Karpas-422 (cell line): Measurements from ENCODE around the gene SH2D5. TPM values are rescaled to one million over a fixed set of nuclear protein-coding genes. Genes with fewer than 3 reads are reported as not detected.
A peak's percentile ranks its signal among the peaks of the same experiment; 100 is the strongest.
"Not testable (repeated sequence)": the region's sequence is repeated elsewhere in the genome, so short reads cannot be mapped to it uniquely, and the experiment has no call there.

ENCODE experiments used
- DNase-seq: peaks from one replicate; pipeline ENCODE4 v3.0.0-alpha.2; 2015
- H2AFZ ChIP-seq: fragments of 200-600 bp; sonication (generic); 2 replicates; pipeline ENCODE4 v1.6.1; 2014; ENCODE audit warnings: antibody characterized with exemption, low read length, mixed read lengths
- H3K27ac ChIP-seq: fragments of 200-600 bp; sonication (generic); 2 replicates; pipeline ENCODE4 v1.5.1; 2014; ENCODE audit warnings: mild to moderate bottlenecking, low read length, moderate library complexity
- H3K27me3 ChIP-seq: fragments of 200-600 bp; sonication (generic); 2 replicates; pipeline ENCODE4 v1.6.1; 2014; ENCODE audit warnings: low read length, mixed read lengths
- H3K36me3 ChIP-seq: fragments of 200-600 bp; sonication (generic); 2 replicates; pipeline ENCODE4 v1.6.1; 2014; ENCODE audit warnings: low read length, mixed read lengths; ENCODE audit not compliant: insufficient read depth
- H3K4me1 ChIP-seq: fragments of 200-600 bp; sonication (generic); 2 replicates; pipeline ENCODE4 v1.6.1; 2014; ENCODE audit warnings: mild to moderate bottlenecking, low read length, mixed read lengths
- H3K4me2 ChIP-seq: fragments of 200-600 bp; sonication (generic); 2 replicates; pipeline ENCODE4 v1.6.1; 2014; ENCODE audit warnings: low read length, low read depth, mild to moderate bottlenecking; ENCODE audit not compliant: poor library complexity, severe bottlenecking
- H3K4me3 ChIP-seq: fragments of 200-600 bp; sonication (generic); 2 replicates; pipeline ENCODE4 v1.5.1; 2014; ENCODE audit warnings: mild to moderate bottlenecking, antibody characterized with exemption, low read length, mixed read lengths
- H3K79me2 ChIP-seq: fragments of 200-600 bp; sonication (generic); 2 replicates; pipeline ENCODE4 v1.6.1; 2014; ENCODE audit warnings: mild to moderate bottlenecking, low read length, mixed read lengths
- H3K9ac ChIP-seq: fragments of 200-600 bp; sonication (generic); 2 replicates; pipeline ENCODE4 v1.6.0; 2014; ENCODE audit warnings: low read length
- H3K9me2 ChIP-seq: fragments of 200-600 bp; sonication (generic), shearing (Covaris generic); replicated peaks from 2 replicates; pipeline ENCODE4 v1.6.0; 2014; ENCODE audit warnings: mild to moderate bottlenecking, low read length, moderate library complexity; ENCODE audit not compliant: insufficient read depth
- H3K9me3 ChIP-seq: fragments of 300-700, 200-600 bp; sonication (generic); 2 replicates; pipeline ENCODE4 v1.6.1; 2014; ENCODE audit warnings: low read length, mixed read lengths
- H4K20me1 ChIP-seq: fragments of 200-600 bp; sonication (generic); 2 replicates; pipeline ENCODE4 v1.6.1; 2014; ENCODE audit warnings: mild to moderate bottlenecking, antibody characterized with exemption, low read length, low read depth; ENCODE audit not compliant: insufficient read depth
- total RNA-seq: library from RNA; depleted of rRNA; stranded (reverse); fragments of >200 nt; shearing (Covaris generic); gene quantifications from 2 replicates; pipeline ENCODE4 v1.2.3, GENCODE V29; 2014; ENCODE audit warnings: low replicate concordance

Gene SH2D5
- total RNA-seq, 1 experiment from 2014 or later: not detected

DNA sequence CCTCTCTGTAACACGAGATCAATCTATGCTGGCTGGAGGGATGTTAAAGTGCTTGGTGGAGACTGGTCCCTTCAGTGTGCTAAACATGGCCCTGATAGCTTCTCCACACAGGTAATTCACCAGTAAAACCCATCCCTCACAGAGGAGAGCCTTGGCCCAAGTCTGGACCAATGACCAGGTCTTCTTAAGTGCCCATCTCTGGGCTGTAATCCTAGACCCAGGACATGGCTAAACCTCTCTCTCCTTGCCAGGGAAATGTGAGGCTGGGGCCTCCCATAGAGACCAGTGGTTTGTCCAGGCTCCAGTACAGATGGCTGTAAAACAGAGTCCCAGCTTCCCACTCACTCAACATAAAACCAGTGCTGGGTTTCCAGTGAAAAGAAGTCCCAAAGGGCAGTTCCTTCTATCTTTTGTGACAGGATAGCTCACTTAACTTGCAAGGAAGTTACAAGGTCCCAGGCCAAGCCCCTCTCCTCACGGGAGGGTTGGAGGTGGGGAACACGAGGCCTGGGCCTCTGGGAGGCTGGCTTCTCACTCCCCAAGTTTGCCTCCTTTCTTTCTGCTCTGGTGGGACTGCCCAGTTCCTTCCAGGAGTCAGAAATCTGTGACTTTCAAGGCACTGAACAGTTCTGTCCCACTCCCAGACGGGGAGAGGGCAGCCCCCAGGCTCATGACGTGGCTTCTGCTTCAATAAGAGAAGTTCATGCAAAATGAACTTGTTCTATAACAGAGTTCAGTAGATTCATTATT, 12.5 kb downstream of the SH2D5 start:
- no peaks in the 10 kb centered on the region for H3K36me3 ChIP-seq
- H3K9me3 ChIP-seq: no peaks in the 10 kb centered on the region
- H3K9me2 ChIP-seq: no peaks in the 10 kb centered on the region
- H4K20me1 ChIP-seq: no peaks in the 10 kb centered on the region
- no peak for DNase-seq
- H3K27ac ChIP-seq: no peak overlapping the region
- H3K4me2 ChIP-seq: no peak overlapping the region
- H3K79me2 ChIP-seq: no peaks in the 10 kb centered on the region
- H3K4me1 ChIP-seq: peaks cover 3% of the 10 kb centered on the region
- H3K27me3 ChIP-seq: no peaks in the 10 kb centered on the region
- H3K9ac ChIP-seq: no peak overlapping the region
- H3K4me3 ChIP-seq: no peak overlapping the region
- H2AFZ ChIP-seq: no peak overlapping the region

- Histone ChIP-seq H3K27ac (no peak overlapping the region), H3K4me2 (no peak overlapping the region), H3K27me3 (no peaks in the 10 kb centered on the region), H3K9ac (no peak overlapping the region), H2AFZ (no peak overlapping the region), H3K9me2 (no peaks in the 10 kb centered on the region), H3K4me1 (peaks cover 3% of the 10 kb centered on the region), H3K9me3 (no peaks in the 10 kb centered on the region), H3K36me3 (no peaks in the 10 kb centered on the region), H3K79me2 (no peaks in the 10 kb centered on the region), H3K4me3 (no peak overlapping the region), H4K20me1 (no peaks in the 10 kb centered on the region)
- DNase-seq: no peak
These were observed 13.2 kb downstream of the SH2D5 start for GRCh38 chr1:20719261-20719660.

GRCh38 chr1:20718343-20718882, 14.1 kb downstream of the SH2D5 start:
- H3K27me3 ChIP-seq, H3K79me2 ChIP-seq, DNase-seq, H4K20me1 ChIP-seq, H3K4me1 ChIP-seq, H3K9me3 ChIP-seq, H3K36me3 ChIP-seq, H3K9me2 ChIP-seq, H3K9ac ChIP-seq, H2AFZ ChIP-seq, H3K27ac ChIP-seq: not testable (repeated sequence)
- Histone ChIP-seq H3K4me2 (peak overlapping the region; percentile 50), H3K4me3 (peak overlapping the region; percentile 48; the same call in 1 of the 2 replicates)

- H3K9ac ChIP-seq: no peak within 1 kb of the TSS
- no peak within 1 kb of the TSS for H2AFZ ChIP-seq
These were observed 14.8 kb downstream of the SH2D5 start, which contains the start of gene KIF17 for GRCh38 chr1:20717452-20718342. KIF17 (minus strand) TSS chr1:20718007; CDS start chr1:20717706, 301 bp downstream.

GRCh38 chr1:20716232-20716631, 16.3 kb downstream of the SH2D5 start:
- Histone ChIP-seq H3K79me2 (no peaks in the 10 kb centered on the region), H3K9me2 (no peaks in the 10 kb centered on the region), H4K20me1 (no peaks in the 10 kb centered on the region), H3K9ac (no peak overlapping the region), H3K4me1 (peaks cover 3% of the 10 kb centered on the region), H3K4me2 (no peak overlapping the region), H3K9me3 (no peaks in the 10 kb centered on the region), H3K36me3 (no peaks in the 10 kb centered on the region), H2AFZ (no peak overlapping the region), H3K27me3 (no peaks in the 10 kb centered on the region), H3K27ac (no peak overlapping the region), H3K4me3 (no peak overlapping the region)
- DNase-seq: no peak

More at GRCh38 chr1:20717452-20718342, 14.8 kb downstream of the SH2D5 start, which contains the start of gene KIF17:
- Histone ChIP-seq H3K9me3 (no peaks in the 10 kb centered on the region), H3K27me3 (no peaks in the 10 kb centered on the region), H3K79me2 (no peaks in the 10 kb centered on the region), H3K27ac (no peak within 1 kb of the TSS), H3K4me2 (peak within 1 kb of the TSS; percentile 50), H3K36me3 (no peaks in the 10 kb centered on the region), H4K20me1 (no peaks in the 10 kb centered on the region), H3K9me2 (no peaks in the 10 kb centered on the region), H3K4me3 (peak within 1 kb of the TSS; percentile 48; the same call in 1 of the 2 replicates), H3K4me1 (peaks cover 3% of the 10 kb centered on the region)
- DNase-seq: peak; percentile 79

GRCh38 chr1:20715406-20715805, 17.1 kb downstream of the SH2D5 start:
- Histone ChIP-seq H3K9me2 (no peaks in the 10 kb centered on the region), H3K4me2 (no peak overlapping the region), H3K4me1 (peaks cover 3% of the 10 kb centered on the region), H3K9ac (no peak overlapping the region), H2AFZ (no peak overlapping the region), H3K27ac (no peak overlapping the region), H4K20me1 (no peaks in the 10 kb centered on the region), H3K4me3 (no peak overlapping the region), H3K27me3 (no peaks in the 10 kb centered on the region), H3K36me3 (no peaks in the 10 kb centered on the region), H3K79me2 (no peaks in the 10 kb centered on the region), H3K9me3 (no peaks in the 10 kb centered on the region)
- no peak for DNase-seq

DNA sequence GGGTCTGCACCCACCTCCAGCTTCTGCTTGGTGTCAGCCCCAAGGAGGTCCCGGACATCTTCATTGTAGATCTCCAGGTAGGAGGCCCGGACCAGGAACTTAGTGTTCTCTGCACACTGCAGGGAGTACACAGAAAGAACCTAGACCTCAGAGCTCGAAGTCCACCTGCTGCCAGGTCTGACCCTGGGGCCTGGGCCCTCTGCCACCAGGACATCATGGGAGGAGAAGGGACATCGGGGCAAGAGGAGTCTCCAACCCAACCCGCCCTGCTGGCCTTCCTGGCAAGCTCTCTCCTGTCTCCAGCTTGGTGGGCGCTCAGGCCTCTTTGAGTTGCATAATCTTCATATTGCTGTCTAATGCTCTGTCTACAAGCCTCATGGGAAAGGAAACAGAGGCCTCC, 19.1 kb downstream of the SH2D5 start:
- DNase-seq: no peak
- H3K4me3 ChIP-seq: no peak overlapping the region
- H3K27me3 ChIP-seq: no peaks in the 10 kb centered on the region

GRCh38 chr1:20712215-20712577, 20.3 kb downstream of the SH2D5 start:
- no peak overlapping the region for H3K4me3 ChIP-seq

More for the DNA sequence above, 19.1 kb downstream of the SH2D5 start:
- H3K4me2 ChIP-seq: no peak overlapping the region
- H3K4me1 ChIP-seq: peaks cover 3% of the 10 kb centered on the region
- no peak overlapping the region for H3K9ac ChIP-seq
- no peak overlapping the region for H2AFZ ChIP-seq
- no peaks in the 10 kb centered on the region for H3K79me2 ChIP-seq
- H3K9me2 ChIP-seq: no peaks in the 10 kb centered on the region
- H3K9me3 ChIP-seq: no peaks in the 10 kb centered on the region
- H4K20me1 ChIP-seq: no peaks in the 10 kb centered on the region
- no peaks in the 10 kb centered on the region for H3K36me3 ChIP-seq
- H3K27ac ChIP-seq: no peak overlapping the region

More at GRCh38 chr1:20712215-20712577, 20.3 kb downstream of the SH2D5 start:
- no peak for DNase-seq
- Histone ChIP-seq H3K4me2 (no peak overlapping the region), H2AFZ (no peak overlapping the region), H3K9me2 (no peaks in the 10 kb centered on the region), H4K20me1 (no peaks in the 10 kb centered on the region), H3K36me3 (no peaks in the 10 kb centered on the region), H3K9ac (no peak overlapping the region), H3K9me3 (no peaks in the 10 kb centered on the region), H3K27ac (no peak overlapping the region), H3K4me1 (no peaks in the 10 kb centered on the region), H3K27me3 (no peaks in the 10 kb centered on the region), H3K79me2 (no peaks in the 10 kb centered on the region)
